Stimulated activated naive CD8-positive, alpha-beta T cell treated with anti-CD3 and anti-CD28 coated beads, Interleukin-15, Interleukin-2, amounts not matched to agents 100 U/mL and 50 U/mL, for 24 hours (primary cell): ENCODE data around the gene BAD.

Experiments
- ATAC-seq: fragments of 150-1000 bp; cut with Tn5 transposase; one replicate; pipeline ENCODE4 v1.10.0; 2021
- DNase-seq: peaks from one replicate; pipeline ENCODE4 v3.0.0; 2021

The BAD gene

GRCh38 chr11:64275841-64276240 lies 8.6 kb downstream of the BAD start:
- no peak for ATAC-seq
- DNase-seq, result no peak

- ATAC-seq (no peak), DNase-seq (no peak)
These were observed 9.2 kb downstream of the BAD start for GRCh38 chr11:64275031-64275800.

- DNase-seq, result peak; percentile 99
- peak; percentile 87 for ATAC-seq
These were observed 14.8 kb downstream of the BAD start for GRCh38 chr11:64269540-64270220.

GRCh38 chr11:64268893-64269539 lies 15.4 kb downstream of the BAD start:
- ATAC-seq, result peak; percentile 1
- peak; percentile 61 for DNase-seq

GRCh38 chr11:64268025-64268892 lies 16.2 kb downstream of the BAD start:
- ATAC-seq (no peak), DNase-seq (no peak)

GRCh38 chr11:64267207-64267945 lies 17.1 kb downstream of the BAD start:
- ATAC-seq (no peak), DNase-seq (no peak)

GRCh38 chr11:64266339-64266738 lies 18.1 kb downstream of the BAD start:
- ATAC-seq (no peak), DNase-seq (no peak)

- ATAC-seq, result no peak
- no peak for DNase-seq
These were observed 19.0 kb downstream of the BAD start for GRCh38 chr11:64265176-64266160.

- no peak for DNase-seq
- no peak for ATAC-seq
These were observed 20.1 kb downstream of the BAD start for GRCh38 chr11:64264371-64264852.

- DNase-seq (no peak), ATAC-seq (no peak)
These were observed 20.5 kb downstream of the BAD start for GRCh38 chr11:64263947-64264317.

GRCh38 chr11:64263021-64263946 lies 21.2 kb downstream of the BAD start:
- DNase-seq (no peak), ATAC-seq (no peak)

- ATAC-seq (no peak), DNase-seq (no peak)
These were observed 22.0 kb downstream of the BAD start for GRCh38 chr11:64262271-64263002.

- DNase-seq, result no peak
- ATAC-seq, result no peak
These were observed 22.8 kb downstream of the BAD start for GRCh38 chr11:64261556-64262080.

GRCh38 chr11:64260147-64260708 lies 24.2 kb downstream of the BAD start:
- ATAC-seq, result no peak
- no peak for DNase-seq

- no peak for DNase-seq
- ATAC-seq, result peak; percentile 21
These were observed 24.9 kb downstream of the BAD start for GRCh38 chr11:64259533-64260067.

GRCh38 chr11:64258946-64259532 lies 25.4 kb downstream of the BAD start:
- no peak for ATAC-seq
- no peak for DNase-seq

GRCh38 chr11:64258356-64258755 lies 26.1 kb downstream of the BAD start:
- DNase-seq, result no peak

More at GRCh38 chr11:64258356-64258755, 26.1 kb downstream of the BAD start:
- no peak for ATAC-seq
